HEK293T (cell line): ENCODE measurements around the gene CLCN4.

Experiments
- CTCF ChIA-PET: fragments of 350-600 bp; formaldehyde crosslinking; extraction: SDS; loops from one replicate; lab custom pipeline; 2021; ENCODE audit warnings: antibody characterized with exemption, inconsistent platforms; lab: Yijun Ruan, JAX
- POLR2A ChIA-PET: fragments of 350-600 bp; formaldehyde crosslinking; extraction: SDS; loops from one replicate; lab custom pipeline; 2020; ENCODE audit warnings: antibody characterized with exemption, inconsistent platforms; lab: Yijun Ruan, JAX
- DNase-seq: peaks from one replicate; pipeline ENCODE4 v3.0.0; 2012; ENCODE audit warnings: mixed read lengths; ENCODE audit errors: extremely low spot score
- ARNT ChIP-seq: fragments of 450-650 bp; IDR thresholded peaks from 2 replicates; pipeline ENCODE4 v1.6.1; 2017; ENCODE audit warnings: mild to moderate bottlenecking
- BHLHE40 ChIP-seq: fragments of 450-650 bp; IDR thresholded peaks from 2 replicates; pipeline ENCODE4 v1.6.1; 2016; ENCODE audit warnings: mild to moderate bottlenecking, moderate library complexity, borderline replicate concordance
- CTBP1 ChIP-seq: fragments of 450-650 bp; IDR thresholded peaks from 2 replicates; pipeline ENCODE4 v1.6.1; 2016; ENCODE audit warnings: borderline replicate concordance
- ELF4 ChIP-seq: fragments of 450-650 bp; IDR thresholded peaks from 2 replicates; pipeline ENCODE4 v1.6.1; 2017; ENCODE audit warnings: antibody characterized with exemption
- FOXA1 ChIP-seq: fragments of 450-650 bp; IDR thresholded peaks from 2 replicates; pipeline ENCODE4 v1.6.1; 2016; ENCODE audit warnings: mild to moderate bottlenecking
- FOXK2 ChIP-seq: fragments of 450-650 bp; IDR thresholded peaks from 2 replicates; pipeline ENCODE4 v1.6.1; 2016; ENCODE audit warnings: mild to moderate bottlenecking
- FOXM1 ChIP-seq: fragments of 450-650 bp; IDR thresholded peaks from 2 replicates; pipeline ENCODE4 v1.6.1; 2017; ENCODE audit warnings: mild to moderate bottlenecking, borderline replicate concordance
- HDGF ChIP-seq: fragments of 450-650 bp; IDR thresholded peaks from 2 replicates; pipeline ENCODE4 v1.6.1; 2017; ENCODE audit warnings: antibody characterized with exemption, borderline replicate concordance
- L3MBTL2 ChIP-seq: fragments of 450-650 bp; conservative IDR thresholded peaks from 2 replicates; pipeline ENCODE4 v1.6.1; 2016; ENCODE audit warnings: mild to moderate bottlenecking
- LEF1 ChIP-seq: fragments of 450-650 bp; IDR thresholded peaks from 2 replicates; pipeline ENCODE4 v1.6.1; 2017; ENCODE audit warnings: mild to moderate bottlenecking, borderline replicate concordance
- NFRKB ChIP-seq: fragments of 450-650 bp; IDR thresholded peaks from 2 replicates; pipeline ENCODE4 v1.6.1; 2016; ENCODE audit warnings: mild to moderate bottlenecking, moderate library complexity
- PKNOX1 ChIP-seq: fragments of 450-650 bp; IDR thresholded peaks from 2 replicates; pipeline ENCODE4 v1.6.1; 2016
- SP1 ChIP-seq: fragments of 450-650 bp; IDR thresholded peaks from 2 replicates; pipeline ENCODE4 v1.6.1; 2017
- SUZ12 ChIP-seq: fragments of 450-650 bp; IDR thresholded peaks from 2 replicates; pipeline ENCODE4 v1.6.1; 2016; ENCODE audit warnings: mild to moderate bottlenecking
- TARDBP ChIP-seq: fragments of 450-650 bp; IDR thresholded peaks from 2 replicates; pipeline ENCODE4 v1.6.1; 2016
- ZNF384 ChIP-seq: fragments of 450-650 bp; IDR thresholded peaks from 2 replicates; pipeline ENCODE4 v1.6.1; 2016

The CLCN4 gene

GRCh38 chrX:10187421-10187820 lies 30.6 kb downstream of the CLCN4 start:
- no peak for DNase-seq
- TF ChIP-seq ARNT = no peak
- no peak for TF ChIP-seq ELF4
- no peak for TF ChIP-seq CTBP1
- no peak for TF ChIP-seq FOXM1
- TF ChIP-seq L3MBTL2 = no peak
- no peak for TF ChIP-seq SP1
- TF ChIP-seq SUZ12 = no peak
- POLR2A ChIA-PET = no interaction called here
- CTCF ChIA-PET = interaction anchor here (0.7 kb wide), 1 partner anchor 913 kb away, joined by 3 read pairs; no protein-coding TSS in a partner anchor

GRCh38 chrX:10189317-10190268 lies 32.8 kb downstream of the CLCN4 start:
- DNase-seq = peak; percentile 74
- ChIA-PET POLR2A (interaction anchor here (1.7 kb wide), 1 partner anchor 431 kb away, joined by 5 read pairs; the partner anchor contains the start of gene MID1), CTCF (interaction anchor here (0.6 to 2.0 kb wide), 19 partner anchors 9 to 941 kb away, joined by 3 to 18 read pairs (median 4); partner anchors contain the start of gene MID1)
- TF ChIP-seq CTBP1 (no peak), SP1 (no peak), HDGF (no peak), TARDBP (no peak), NFRKB (no peak), FOXK2 (no peak), SUZ12 (no peak), PKNOX1 (no peak), ZNF384 (no peak), FOXM1 (no peak), BHLHE40 (no peak), LEF1 (no peak), ELF4 (no peak), FOXA1 (no peak)

- DNase-seq = peak; percentile 51
- CTCF ChIA-PET = interaction anchor here (0.6 to 2.0 kb wide), 24 partner anchors 8 to 940 kb away, joined by 3 to 18 read pairs (median 4); partner anchors contain the start of gene MID1
- TF ChIP-seq TARDBP (no peak), ARNT (peak; percentile 80)
- POLR2A ChIA-PET = interaction anchor here (1.1 to 1.7 kb wide), 2 partner anchors 429 to 430 kb away, joined by 3 to 5 read pairs; partner anchors contain the start of gene MID1
Observed at GRCh38 chrX:10190367-10190766, 33.6 kb downstream of the CLCN4 start.

GRCh38 chrX:10193587-10193986 lies 36.8 kb downstream of the CLCN4 start:
- CTCF ChIA-PET = no interaction called here
- no peak for TF ChIP-seq HDGF
- TF ChIP-seq SP1 = no peak
- TF ChIP-seq ARNT = no peak
- no peak for TF ChIP-seq TARDBP
- no peak for TF ChIP-seq FOXA1
- no peak for TF ChIP-seq PKNOX1
- no peak for TF ChIP-seq FOXK2
- no peak for TF ChIP-seq BHLHE40
- TF ChIP-seq L3MBTL2 = no peak
- no peak for TF ChIP-seq FOXM1
- TF ChIP-seq ZNF384 = no peak
- no peak for TF ChIP-seq CTBP1
- no peak for TF ChIP-seq ELF4
- no peak for TF ChIP-seq NFRKB
- POLR2A ChIA-PET = no interaction called here

GRCh38 chrX:10195425-10195824 lies 38.6 kb downstream of the CLCN4 start:
- CTCF ChIA-PET = no interaction called here
- TF ChIP-seq SUZ12 (no peak), TARDBP (no peak)
- POLR2A ChIA-PET = no interaction called here
- no peak for DNase-seq

More at GRCh38 chrX:10193587-10193986, 36.8 kb downstream of the CLCN4 start:
- DNase-seq = no peak

GRCh38 chrX:10195947-10196346 lies 39.2 kb downstream of the CLCN4 start:
- CTCF ChIA-PET = no interaction called here
- POLR2A ChIA-PET = no interaction called here
- no peak for TF ChIP-seq PKNOX1
- TF ChIP-seq BHLHE40 = no peak
- TF ChIP-seq FOXA1 = no peak
- TF ChIP-seq SUZ12 = no peak
- no peak for TF ChIP-seq LEF1
- TF ChIP-seq L3MBTL2 = no peak
- TF ChIP-seq ELF4 = no peak
- TF ChIP-seq CTBP1 = no peak
- TF ChIP-seq TARDBP = no peak
- no peak for TF ChIP-seq SP1
- TF ChIP-seq FOXM1 = no peak
- no peak for TF ChIP-seq HDGF
- no peak for TF ChIP-seq NFRKB
- no peak for TF ChIP-seq ZNF384
- no peak for TF ChIP-seq ARNT
- TF ChIP-seq FOXK2 = no peak
- no peak for DNase-seq
